ENCODE data around the gene NKX2-3. TPM values are rescaled to one million over a fixed set of nuclear protein-coding genes. Genes with fewer than 3 reads are reported as not detected.

NKX2-3 gene
- total and polyA plus RNA-seq, 10 donors = 10.8 to 69.1 (median 31.1) TPM

DNA sequence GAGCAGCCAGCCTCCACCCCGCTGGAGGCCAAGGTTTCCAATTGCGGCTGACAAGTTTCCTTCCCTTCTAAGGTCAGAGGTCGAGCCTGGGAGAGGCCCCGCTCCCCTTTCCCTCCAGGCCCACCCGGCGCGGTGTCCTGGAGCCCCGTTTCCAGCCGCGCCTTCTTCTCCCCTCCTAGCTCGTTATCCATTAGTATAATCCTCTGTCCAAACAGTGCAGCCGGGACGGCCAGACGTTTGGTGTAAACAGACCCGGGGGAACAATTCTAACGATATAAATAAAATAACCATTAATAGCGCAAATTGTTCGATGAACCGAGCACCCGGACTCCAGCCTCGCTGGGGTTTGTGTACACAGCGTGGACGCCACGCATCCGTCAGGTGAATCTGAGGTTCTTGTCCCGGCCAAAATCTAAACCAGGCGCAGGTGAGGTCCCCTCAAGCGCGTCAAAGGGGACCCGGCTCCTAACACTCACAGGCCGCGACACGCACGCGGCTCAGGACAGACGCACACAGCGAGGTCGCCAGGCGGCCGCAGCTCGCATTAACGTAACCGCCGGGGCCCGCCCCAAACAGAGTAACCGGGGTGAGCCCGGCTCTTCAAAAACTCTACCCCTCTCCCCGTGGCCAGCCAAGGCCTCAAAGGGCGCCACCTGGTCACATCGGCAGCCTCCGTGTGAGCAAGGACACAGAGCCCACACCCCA is 10.8 kb upstream of the NKX2-3 start:
- Histone ChIP-seq H3K9me3 (no peaks in the 10 kb centered on the region), H3K4me1 (peaks cover 5 to 77% (median 52%) of the 10 kb centered on the region in 6 donors), H3K27me3 (replicated peaks in 1 of 7) (peaks cover 0 to 79% (median 35%) of the 10 kb centered on the region in 7 donors), H3K4me3 (no peak overlapping the region), H3K27ac (peak overlapping the region; percentile 77 to 95 (median 86)), H3K36me3 (no peaks in the 10 kb centered on the region)
- 73 to 95% (median 81%) methylated on average over 50 to 51 of the region's 51 CpGs for WGBS, 5 donors
- DNase-seq = no peak
- TF ChIP-seq, protein P1, sequence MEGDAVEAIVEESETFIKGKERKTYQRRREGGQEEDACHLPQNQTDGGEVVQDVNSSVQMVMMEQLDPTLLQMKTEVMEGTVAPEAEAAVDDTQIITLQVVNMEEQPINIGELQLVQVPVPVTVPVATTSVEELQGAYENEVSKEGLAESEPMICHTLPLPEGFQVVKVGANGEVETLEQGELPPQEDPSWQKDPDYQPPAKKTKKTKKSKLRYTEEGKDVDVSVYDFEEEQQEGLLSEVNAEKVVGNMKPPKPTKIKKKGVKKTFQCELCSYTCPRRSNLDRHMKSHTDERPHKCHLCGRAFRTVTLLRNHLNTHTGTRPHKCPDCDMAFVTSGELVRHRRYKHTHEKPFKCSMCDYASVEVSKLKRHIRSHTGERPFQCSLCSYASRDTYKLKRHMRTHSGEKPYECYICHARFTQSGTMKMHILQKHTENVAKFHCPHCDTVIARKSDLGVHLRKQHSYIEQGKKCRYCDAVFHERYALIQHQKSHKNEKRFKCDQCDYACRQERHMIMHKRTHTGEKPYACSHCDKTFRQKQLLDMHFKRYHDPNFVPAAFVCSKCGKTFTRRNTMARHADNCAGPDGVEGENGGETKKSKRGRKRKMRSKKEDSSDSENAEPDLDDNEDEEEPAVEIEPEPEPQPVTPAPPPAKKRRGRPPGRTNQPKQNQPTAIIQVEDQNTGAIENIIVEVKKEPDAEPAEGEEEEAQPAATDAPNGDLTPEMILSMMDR (IDR thresholded peaks at IDR 0.05 in 8 of 11, conservative IDR thresholded peaks at IDR 0.05 in 3 of 11) = no peak
- TF ChIP-seq POLR2A (IDR thresholded peaks at IDR 0.05) (no peak), POLR2AphosphoS5 (IDR thresholded peaks at IDR 0.05) (peak in 1 of 3 donors; percentile 21)
- intact Hi-C loops (cut with DNase I; ENCODE audit: low total_unique reads) = no loop called here

DNA sequence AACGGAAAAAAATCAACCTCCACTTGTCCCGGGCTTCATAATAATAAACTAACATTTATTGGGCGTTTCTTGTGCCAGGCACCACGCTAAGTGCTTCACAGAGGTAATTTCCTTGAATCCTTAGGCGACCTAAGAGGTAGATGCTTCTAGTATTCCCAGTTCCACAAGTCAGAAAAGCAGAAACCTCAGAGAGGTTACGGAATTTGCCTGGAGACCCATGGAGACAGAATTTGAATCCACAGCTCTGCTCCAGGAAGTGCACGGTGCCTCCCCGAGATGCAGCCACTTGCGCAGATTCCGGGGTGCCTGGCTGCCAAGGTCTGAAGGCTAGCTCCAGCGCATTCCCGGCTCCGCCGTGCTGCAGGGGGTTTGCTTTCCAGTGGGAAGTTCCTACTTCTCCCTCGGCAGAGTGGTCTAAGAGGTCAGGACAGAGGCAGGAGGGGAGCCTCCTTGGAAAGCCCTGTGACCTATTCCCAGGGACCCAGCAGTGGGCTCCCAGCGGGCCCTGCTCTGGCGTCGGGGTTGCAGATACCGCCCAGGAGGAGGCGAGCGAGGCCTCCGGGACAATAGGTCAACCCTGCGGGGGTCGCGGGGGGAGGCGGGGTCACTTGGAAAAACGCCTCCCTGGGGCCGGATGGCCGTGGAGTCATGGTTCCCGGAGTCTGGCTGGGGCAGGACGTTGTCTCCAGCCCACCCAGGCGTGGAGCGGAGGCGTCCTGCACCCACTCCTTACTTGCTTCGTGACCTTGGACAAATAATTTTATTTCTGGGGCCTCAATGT is 10.1 kb upstream of the NKX2-3 start:
- Histone ChIP-seq H3K4me3 (peak overlapping the region in 5 of 8 donors; percentile 18 to 62 (median 22)), H3K9me3 (no peaks in the 10 kb centered on the region), H3K27me3 (replicated peaks in 1 of 7) (peaks cover 0 to 87% (median 42%) of the 10 kb centered on the region in 7 donors), H3K27ac (peak overlapping the region; percentile 77 to 95 (median 86)), H3K36me3 (no peaks in the 10 kb centered on the region), H3K4me1 (peaks cover 5 to 84% (median 54%) of the 10 kb centered on the region in 6 donors)
- intact Hi-C loops (cut with DNase I; ENCODE audit: low total_unique reads) = no loop called here
- TF ChIP-seq, protein P1 (IDR thresholded peaks at IDR 0.05 in 8 of 11, conservative IDR thresholded peaks at IDR 0.05 in 3 of 11) = peak in 8 of 11 experiments; percentile 6 to 45 (median 30)
- TF ChIP-seq POLR2AphosphoS5 (IDR thresholded peaks at IDR 0.05) (peak in 2 of 3 donors; percentile 46 to 80), POLR2A (IDR thresholded peaks at IDR 0.05) (no peak)
- DNase-seq = peak; percentile 81
- WGBS, 5 donors = 40 to 63% (median 51%) methylated on average over 20 to 35 of the region's 35 CpGs

DNA sequence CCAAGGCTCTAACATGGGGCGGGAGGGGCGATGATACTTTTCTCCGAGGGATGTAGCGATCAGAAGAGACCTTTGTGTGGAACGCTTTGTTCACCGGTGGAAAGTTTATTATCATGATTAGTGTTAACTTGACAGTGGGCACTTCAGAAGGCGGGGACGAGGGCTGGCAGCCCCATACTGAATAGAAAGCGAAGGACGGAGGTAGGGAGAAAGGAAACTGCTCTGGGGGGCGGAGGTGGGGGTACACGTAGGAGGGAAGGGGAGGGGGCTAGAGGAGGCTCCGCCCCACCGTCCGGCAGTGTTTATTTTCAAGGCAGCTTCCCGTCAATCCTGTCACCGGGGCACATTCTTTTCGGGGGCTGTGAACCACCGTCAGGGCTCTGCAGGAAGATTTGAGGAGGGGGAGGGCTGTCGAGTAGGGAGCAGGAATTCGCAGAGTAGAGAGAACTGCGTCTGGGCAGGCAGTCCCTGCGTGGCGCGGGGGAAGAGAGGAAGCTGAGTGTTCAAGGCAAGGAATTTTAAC is 9.4 kb upstream of the NKX2-3 start:
- Histone ChIP-seq H3K36me3 (no peaks in the 10 kb centered on the region), H3K4me1 (peaks cover 5 to 91% (median 56%) of the 10 kb centered on the region in 6 donors), H3K4me3 (peak overlapping the region in 6 of 8 donors; percentile 18 to 62 (median 22)), H3K27me3 (replicated peaks in 1 of 7) (peaks cover 0 to 93% (median 48%) of the 10 kb centered on the region in 7 donors), H3K9me3 (no peaks in the 10 kb centered on the region), H3K27ac (peak overlapping the region; percentile 77 to 95 (median 86))
- TF ChIP-seq POLR2AphosphoS5 (IDR thresholded peaks at IDR 0.05) = peak in 2 of 3 donors; percentile 51 to 78
- peak in 1 of 3 donors; percentile 21 for TF ChIP-seq POLR2A (IDR thresholded peaks at IDR 0.05)
- TF ChIP-seq, protein P1 (IDR thresholded peaks at IDR 0.05 in 8 of 11, conservative IDR thresholded peaks at IDR 0.05 in 3 of 11) = no peak
- 3 to 9% (median 6%) methylated on average over 24 to 25 of the region's 25 CpGs for WGBS, 5 donors
- intact Hi-C loops (cut with DNase I; ENCODE audit: low total_unique reads) = no loop called here
- DNase-seq = no peak
